Measurements from ENCODE around the gene RASA1.

- TF ChIP-seq POLR2A (IDR thresholded peaks at IDR 0.05) (no peak), CTCF (IDR thresholded peaks at IDR 0.05) (no peak)
Observed at GRCh38 chr5:87410931-87411330, 143.2 kb downstream of the RASA1 start.
